ENCODE data around the gene HJV. TPM values are rescaled to one million over a fixed set of nuclear protein-coding genes. Genes with fewer than 3 reads are reported as not detected.

Gene HJV
- total and polyA plus RNA-seq, 4 donors, result not detected

GRCh38 chr1:146013559-146013922, 8.0 kb downstream of the HJV start:
- DNase-seq, result no peak
- Histone ChIP-seq H3K27ac (ENCODE audit: low read depth in 1 of 2, low read length in 2 of 2) (no peak overlapping the region), H3K4me3 (ENCODE audit: low read length in 2 of 2) (no peak overlapping the region), H3K4me1 (ENCODE audit: control insufficient read depth in 1 of 2, insufficient read depth in 2 of 2, low read length in 2 of 2) (no peaks in the 10 kb centered on the region), H3K27me3 (ENCODE audit: control insufficient read depth in 1 of 2, insufficient read depth in 2 of 2, low read length in 1 of 2) (no peaks in the 10 kb centered on the region), H3K36me3 (ENCODE audit: control insufficient read depth in 1 of 2, insufficient read depth in 2 of 2, low read length in 1 of 2) (no peaks in the 10 kb centered on the region), H3K9me3 (ENCODE audit: control insufficient read depth, low read length) (no peaks in the 10 kb centered on the region)
- 72 to 79% methylated on average over 6 of the region's 6 CpGs for WGBS, 2 donors
- intact Hi-C loops (cut with DNase I), result loop anchor here (5.0 to 10.0 kb wide), 2 partner anchors 119 to 166 kb away; partner anchors contain the start of gene NUDT17 (in 2 of the 2)
- ATAC-seq (ENCODE audit: low FRiP score), result no peak

GRCh38 chr1:146012703-146013558, 8.6 kb downstream of the HJV start:
- DNase-seq (no peak), ATAC-seq (ENCODE audit: low FRiP score) (peak; percentile 79)
- Histone ChIP-seq H3K4me1 (ENCODE audit: control insufficient read depth in 1 of 2, insufficient read depth in 2 of 2, low read length in 2 of 2) (no peaks in the 10 kb centered on the region), H3K27ac (ENCODE audit: low read depth in 1 of 2, low read length in 2 of 2) (no peak overlapping the region), H3K27me3 (ENCODE audit: control insufficient read depth in 1 of 2, insufficient read depth in 2 of 2, low read length in 1 of 2) (no peaks in the 10 kb centered on the region), H3K36me3 (ENCODE audit: control insufficient read depth in 1 of 2, insufficient read depth in 2 of 2, low read length in 1 of 2) (no peaks in the 10 kb centered on the region), H3K4me3 (ENCODE audit: low read length in 2 of 2) (no peak overlapping the region), H3K9me3 (ENCODE audit: control insufficient read depth, low read length) (no peaks in the 10 kb centered on the region)
- intact Hi-C loops (cut with DNase I), result loop anchor here (5.0 to 10.0 kb wide), 2 partner anchors 118 to 166 kb away; partner anchors contain the start of gene NUDT17 (in 2 of the 2)
- WGBS, 2 donors, result 8% methylated on average over 4 of the region's 4 CpGs

- Histone ChIP-seq H3K9me3 (ENCODE audit: control insufficient read depth, low read length) (no peaks in the 10 kb centered on the region), H3K27me3 (ENCODE audit: control insufficient read depth in 1 of 2, insufficient read depth in 2 of 2, low read length in 1 of 2) (no peaks in the 10 kb centered on the region), H3K4me3 (ENCODE audit: low read length in 2 of 2) (no peak overlapping the region), H3K27ac (ENCODE audit: low read depth in 1 of 2, low read length in 2 of 2) (no peak overlapping the region), H3K36me3 (ENCODE audit: control insufficient read depth in 1 of 2, insufficient read depth in 2 of 2, low read length in 1 of 2) (no peaks in the 10 kb centered on the region), H3K4me1 (ENCODE audit: control insufficient read depth in 1 of 2, insufficient read depth in 2 of 2, low read length in 2 of 2) (no peaks in the 10 kb centered on the region)
- DNase-seq (no peak), ATAC-seq (ENCODE audit: low FRiP score) (no peak)
- 91 to 95% methylated on average over 8 of the region's 8 CpGs for WGBS, 2 donors
- intact Hi-C loops (cut with DNase I), result loop anchor here (5.0 to 10.0 kb wide), 2 partner anchors 115 to 163 kb away; partner anchors contain the start of gene NUDT17 (in 2 of the 2)
Measured at GRCh38 chr1:146010126-146010738, 11.3 kb downstream of the HJV start.

- no peak for DNase-seq
Measured at GRCh38 chr1:146007489-146008133, 13.9 kb downstream of the HJV start.

GRCh38 chr1:146001709-146002108, 19.8 kb downstream of the HJV start:
- Histone ChIP-seq H3K4me1 (ENCODE audit: control insufficient read depth in 1 of 2, insufficient read depth in 2 of 2, low read length in 2 of 2) (no peaks in the 10 kb centered on the region), H3K27me3 (ENCODE audit: control insufficient read depth in 1 of 2, insufficient read depth in 2 of 2, low read length in 1 of 2) (no peaks in the 10 kb centered on the region), H3K27ac (ENCODE audit: low read depth in 1 of 2, low read length in 2 of 2) (no peak overlapping the region), H3K4me3 (ENCODE audit: low read length in 2 of 2) (no peak overlapping the region), H3K36me3 (ENCODE audit: control insufficient read depth in 1 of 2, insufficient read depth in 2 of 2, low read length in 1 of 2) (no peaks in the 10 kb centered on the region), H3K9me3 (ENCODE audit: control insufficient read depth, low read length) (no peaks in the 10 kb centered on the region)
- DNase-seq (no peak), ATAC-seq (ENCODE audit: low FRiP score) (no peak)
- intact Hi-C loops (cut with DNase I), result no loop called here
- 98% methylated on average over 2 of the region's 2 CpGs for WGBS, 2 donors

More at GRCh38 chr1:146007489-146008133, 13.9 kb downstream of the HJV start:
- ATAC-seq (ENCODE audit: low FRiP score), result no peak
- no peak overlapping the region for H3K27ac ChIP-seq (ENCODE audit: low read depth in 1 of 2, low read length in 2 of 2)
- H3K4me1 ChIP-seq (ENCODE audit: control insufficient read depth in 1 of 2, insufficient read depth in 2 of 2, low read length in 2 of 2), result no peaks in the 10 kb centered on the region
- H3K27me3 ChIP-seq (ENCODE audit: control insufficient read depth in 1 of 2, insufficient read depth in 2 of 2, low read length in 1 of 2), result no peaks in the 10 kb centered on the region
- intact Hi-C loops (cut with DNase I), result loop anchor here (1.0 to 2.0 kb wide), 2 partner anchors 29 to 30 kb away; no protein-coding TSS in a partner anchor
- WGBS, 2 donors, result 80 to 83% methylated on average over 8 of the region's 8 CpGs
- H3K4me3 ChIP-seq (ENCODE audit: low read length in 2 of 2), result no peak overlapping the region
- no peaks in the 10 kb centered on the region for H3K9me3 ChIP-seq (ENCODE audit: control insufficient read depth, low read length)
- H3K36me3 ChIP-seq (ENCODE audit: control insufficient read depth in 1 of 2, insufficient read depth in 2 of 2, low read length in 1 of 2), result no peaks in the 10 kb centered on the region

- no peak for ATAC-seq (ENCODE audit: low FRiP score)
Measured at GRCh38 chr1:145999321-146000024, 22.1 kb downstream of the HJV start.

GRCh38 chr1:145997718-145998023, 23.9 kb downstream of the HJV start:
- Histone ChIP-seq H3K27ac (ENCODE audit: low read depth in 1 of 2, low read length in 2 of 2) (no peak overlapping the region), H3K9me3 (ENCODE audit: control insufficient read depth, low read length) (no peaks in the 10 kb centered on the region), H3K27me3 (ENCODE audit: control insufficient read depth in 1 of 2, insufficient read depth in 2 of 2, low read length in 1 of 2) (no peaks in the 10 kb centered on the region), H3K4me1 (ENCODE audit: control insufficient read depth in 1 of 2, insufficient read depth in 2 of 2, low read length in 2 of 2) (peaks cover 8 to 17% of the 10 kb centered on the region in 2 donors), H3K4me3 (ENCODE audit: low read length in 2 of 2) (peak overlapping the region in 1 of 2 donors; percentile 28), H3K36me3 (ENCODE audit: control insufficient read depth in 1 of 2, insufficient read depth in 2 of 2, low read length in 1 of 2) (peaks cover 6 to 8% of the 10 kb centered on the region in 2 donors)
- intact Hi-C loops (cut with DNase I), result loop anchor here in 1 of 2 donors (2.0 kb wide), 1 partner anchor 15 kb away; no protein-coding TSS in a partner anchor
- DNase-seq, result no peak
- WGBS, 2 donors, result 13 to 16% methylated on average over 3 of the region's 3 CpGs
- no peak for ATAC-seq (ENCODE audit: low FRiP score)

More at GRCh38 chr1:145999321-146000024, 22.1 kb downstream of the HJV start:
- Histone ChIP-seq H3K9me3 (ENCODE audit: control insufficient read depth, low read length) (no peaks in the 10 kb centered on the region), H3K27ac (ENCODE audit: low read depth in 1 of 2, low read length in 2 of 2) (peak overlapping the region in 1 of 2 donors; percentile 69), H3K36me3 (ENCODE audit: control insufficient read depth in 1 of 2, insufficient read depth in 2 of 2, low read length in 1 of 2) (peaks cover 0 to 2% of the 10 kb centered on the region in 2 donors), H3K4me1 (ENCODE audit: control insufficient read depth in 1 of 2, insufficient read depth in 2 of 2, low read length in 2 of 2) (peaks cover 0 to 3% of the 10 kb centered on the region in 2 donors), H3K27me3 (ENCODE audit: control insufficient read depth in 1 of 2, insufficient read depth in 2 of 2, low read length in 1 of 2) (no peaks in the 10 kb centered on the region), H3K4me3 (ENCODE audit: low read length in 2 of 2) (no peak overlapping the region)
- intact Hi-C loops (cut with DNase I), result no loop called here
- 1 to 3% methylated on average over 5 of the region's 5 CpGs for WGBS, 2 donors
- no peak for DNase-seq

All from aorta (tissue), 5 donors.